Measurements from ENCODE around the gene PON2. TPM values are rescaled to one million over a fixed set of nuclear protein-coding genes. Genes with fewer than 3 reads are reported as not detected.

Gene PON2
- total RNA-seq, 1 experiment from 2014 or later = 44.0 TPM

DNA sequence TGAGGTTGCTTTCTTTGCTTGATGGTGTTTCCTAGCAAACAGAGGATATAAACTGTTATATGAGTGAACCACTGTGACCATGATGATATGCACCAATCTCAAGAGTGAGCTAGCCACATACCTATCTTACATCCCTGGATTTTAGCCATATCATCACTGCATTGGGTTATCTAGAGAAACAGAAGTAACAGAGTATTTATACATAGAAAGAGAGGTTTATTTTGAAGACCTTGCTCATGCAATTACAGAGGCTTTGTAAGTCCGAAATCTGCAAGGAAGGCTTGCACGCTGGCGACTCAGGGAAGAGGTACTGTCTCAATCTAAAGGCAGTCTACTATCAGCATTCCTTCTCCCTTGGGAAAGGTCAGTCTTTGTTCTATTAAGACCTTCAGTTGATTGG lies 11.8 kb upstream of the PON2 start:
- H3K9me2 ChIP-seq (ENCODE audit: insufficient read depth) = no peaks in the 10 kb centered on the region
- DNase-seq (ENCODE audit: low read depth, low spot score) = no peak
- RAD21 ChIA-PET (ENCODE audit: low non-redundant PET in 1 of 2, low total read pairs in 2 of 2, uncharacterized antibody in 2 of 2, unreplicated experiment in 2 of 2) = no interaction called here
- no peak overlapping the region for H3K27ac ChIP-seq (ENCODE audit: low read depth, low read length)
- no peaks in the 10 kb centered on the region for H4K20me1 ChIP-seq (ENCODE audit: insufficient read depth)
- intact Hi-C loops (cut with micrococcal nuclease) = no loop called here
- no peaks in the 10 kb centered on the region for H3K9me3 ChIP-seq (ENCODE audit: control insufficient read depth in 1 of 2, insufficient read depth in 1 of 2, low read depth in 1 of 2, low read length in 2 of 2)
- no peak overlapping the region for H3K4me3 ChIP-seq (replicated peaks in 1 of 2; ENCODE audit: low read depth in 1 of 2, low read length in 2 of 2)
- no peak overlapping the region for H2AFZ ChIP-seq (ENCODE audit: low read depth, low read length, poor library complexity, severe bottlenecking)
- H3K9ac ChIP-seq (ENCODE audit: low read length) = no peak overlapping the region
- no peaks in the 10 kb centered on the region for H3K79me2 ChIP-seq (ENCODE audit: insufficient read depth, low read length)
- no peak for ATAC-seq
- H3K27me3 ChIP-seq (ENCODE audit: insufficient read depth, low read length) = no peaks in the 10 kb centered on the region
- H3K36me3 ChIP-seq (ENCODE audit: control insufficient read depth in 1 of 2, insufficient read depth in 2 of 2, low read length in 2 of 2) = no peaks in the 10 kb centered on the region
- TF ChIP-seq EGR1 (IDR thresholded peaks at IDR 0.05; ENCODE audit: low read depth) (no peak), SIN3A (IDR thresholded peaks at IDR 0.05; ENCODE audit: low read depth) (no peak), EZH2 (IDR thresholded peaks at IDR 0.05) (no peak), YY1 (IDR thresholded peaks at IDR 0.05; ENCODE audit: extremely low read depth, insufficient replicate concordance, low read depth, low read length) (no peak), SRF (IDR thresholded peaks at IDR 0.05; ENCODE audit: low read depth) (no peak), SP1 (IDR thresholded peaks at IDR 0.05; ENCODE audit: low read depth) (no peak), JUND (IDR thresholded peaks at IDR 0.05) (no peak), RAD21 (IDR thresholded peaks at IDR 0.05; ENCODE audit: low read depth) (no peak)
- CTCF ChIA-PET = no interaction called here
- no peak overlapping the region for H3K4me2 ChIP-seq (ENCODE audit: low read length)
- POLR2A ChIA-PET = no interaction called here
- BruUV-seq (replicated peaks) = no TSS peak
- no peaks in the 10 kb centered on the region for H3K4me1 ChIP-seq (ENCODE audit: control insufficient read depth in 1 of 2, insufficient read depth in 2 of 2, low read length in 2 of 2)

DNA sequence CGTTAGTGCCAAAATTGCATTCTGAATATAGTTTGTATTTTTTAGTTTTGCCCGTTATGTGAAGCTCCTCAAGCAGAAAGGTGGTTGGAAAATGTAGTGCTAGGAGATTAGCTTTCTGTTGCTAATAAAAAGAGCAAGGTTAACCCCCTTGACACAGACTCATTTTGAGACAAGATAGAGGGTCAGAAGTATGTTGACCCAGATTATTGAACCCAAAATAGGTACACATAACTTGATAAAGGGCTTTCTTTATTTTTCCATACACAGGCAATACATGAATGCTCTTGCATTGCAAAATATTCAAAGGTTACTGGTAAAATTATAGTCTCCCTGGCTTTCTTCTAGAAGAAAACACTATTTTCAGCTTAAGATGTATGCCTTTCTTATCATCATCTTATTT lies 10.0 kb upstream of the PON2 start:
- intact Hi-C loops (cut with micrococcal nuclease) = no loop called here
- Histone ChIP-seq H2AFZ (ENCODE audit: low read depth, low read length, poor library complexity, severe bottlenecking) (no peak overlapping the region), H3K27me3 (ENCODE audit: insufficient read depth, low read length) (no peaks in the 10 kb centered on the region), H3K9ac (ENCODE audit: low read length) (no peak overlapping the region), H3K79me2 (ENCODE audit: insufficient read depth, low read length) (no peaks in the 10 kb centered on the region), H3K4me2 (ENCODE audit: low read length) (no peak overlapping the region), H3K27ac (ENCODE audit: low read depth, low read length) (no peak overlapping the region), H3K36me3 (ENCODE audit: control insufficient read depth in 1 of 2, insufficient read depth in 2 of 2, low read length in 2 of 2) (no peaks in the 10 kb centered on the region), H3K4me3 (replicated peaks in 1 of 2; ENCODE audit: low read depth in 1 of 2, low read length in 2 of 2) (no peak overlapping the region), H3K9me2 (ENCODE audit: insufficient read depth) (no peaks in the 10 kb centered on the region), H3K9me3 (ENCODE audit: control insufficient read depth in 1 of 2, insufficient read depth in 1 of 2, low read depth in 1 of 2, low read length in 2 of 2) (no peaks in the 10 kb centered on the region), H3K4me1 (ENCODE audit: control insufficient read depth in 1 of 2, insufficient read depth in 2 of 2, low read length in 2 of 2) (no peaks in the 10 kb centered on the region), H4K20me1 (ENCODE audit: insufficient read depth) (no peaks in the 10 kb centered on the region)
- DNase-seq (ENCODE audit: low read depth, low spot score) (no peak), ATAC-seq (no peak)
- ChIA-PET CTCF (no interaction called here), POLR2A (no interaction called here), RAD21 (ENCODE audit: low non-redundant PET in 1 of 2, low total read pairs in 2 of 2, uncharacterized antibody in 2 of 2, unreplicated experiment in 2 of 2) (interaction anchor here in 1 of 2 experiments (0.6 kb wide), 1 partner anchor 25 kb away, joined by 4 read pairs; no protein-coding TSS in a partner anchor)
- BruUV-seq (replicated peaks) = no TSS peak
- no peak for TF ChIP-seq SIN3A (IDR thresholded peaks at IDR 0.05; ENCODE audit: low read depth)
- TF ChIP-seq, protein P1, sequence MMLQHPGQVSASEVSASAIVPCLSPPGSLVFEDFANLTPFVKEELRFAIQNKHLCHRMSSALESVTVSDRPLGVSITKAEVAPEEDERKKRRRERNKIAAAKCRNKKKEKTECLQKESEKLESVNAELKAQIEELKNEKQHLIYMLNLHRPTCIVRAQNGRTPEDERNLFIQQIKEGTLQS (IDR thresholded peaks at IDR 0.05) = no peak
- TF ChIP-seq FOSL1 (IDR thresholded peaks at IDR 0.05; ENCODE audit: low read depth) = no peak
- TF ChIP-seq EGR1 (IDR thresholded peaks at IDR 0.05; ENCODE audit: low read depth) = no peak
- TF ChIP-seq JUND (IDR thresholded peaks at IDR 0.05) = no peak
- TF ChIP-seq SP1 (IDR thresholded peaks at IDR 0.05; ENCODE audit: low read depth) = no peak
- TF ChIP-seq, protein P2, sequence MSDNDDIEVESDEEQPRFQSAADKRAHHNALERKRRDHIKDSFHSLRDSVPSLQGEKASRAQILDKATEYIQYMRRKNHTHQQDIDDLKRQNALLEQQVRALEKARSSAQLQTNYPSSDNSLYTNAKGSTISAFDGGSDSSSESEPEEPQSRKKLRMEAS (IDR thresholded peaks at IDR 0.05) = no peak
- TF ChIP-seq EZH2 (IDR thresholded peaks at IDR 0.05) = no peak
- no peak for TF ChIP-seq CEBPB (IDR thresholded peaks at IDR 0.05; ENCODE audit: low read depth)
- TF ChIP-seq, protein P3, sequence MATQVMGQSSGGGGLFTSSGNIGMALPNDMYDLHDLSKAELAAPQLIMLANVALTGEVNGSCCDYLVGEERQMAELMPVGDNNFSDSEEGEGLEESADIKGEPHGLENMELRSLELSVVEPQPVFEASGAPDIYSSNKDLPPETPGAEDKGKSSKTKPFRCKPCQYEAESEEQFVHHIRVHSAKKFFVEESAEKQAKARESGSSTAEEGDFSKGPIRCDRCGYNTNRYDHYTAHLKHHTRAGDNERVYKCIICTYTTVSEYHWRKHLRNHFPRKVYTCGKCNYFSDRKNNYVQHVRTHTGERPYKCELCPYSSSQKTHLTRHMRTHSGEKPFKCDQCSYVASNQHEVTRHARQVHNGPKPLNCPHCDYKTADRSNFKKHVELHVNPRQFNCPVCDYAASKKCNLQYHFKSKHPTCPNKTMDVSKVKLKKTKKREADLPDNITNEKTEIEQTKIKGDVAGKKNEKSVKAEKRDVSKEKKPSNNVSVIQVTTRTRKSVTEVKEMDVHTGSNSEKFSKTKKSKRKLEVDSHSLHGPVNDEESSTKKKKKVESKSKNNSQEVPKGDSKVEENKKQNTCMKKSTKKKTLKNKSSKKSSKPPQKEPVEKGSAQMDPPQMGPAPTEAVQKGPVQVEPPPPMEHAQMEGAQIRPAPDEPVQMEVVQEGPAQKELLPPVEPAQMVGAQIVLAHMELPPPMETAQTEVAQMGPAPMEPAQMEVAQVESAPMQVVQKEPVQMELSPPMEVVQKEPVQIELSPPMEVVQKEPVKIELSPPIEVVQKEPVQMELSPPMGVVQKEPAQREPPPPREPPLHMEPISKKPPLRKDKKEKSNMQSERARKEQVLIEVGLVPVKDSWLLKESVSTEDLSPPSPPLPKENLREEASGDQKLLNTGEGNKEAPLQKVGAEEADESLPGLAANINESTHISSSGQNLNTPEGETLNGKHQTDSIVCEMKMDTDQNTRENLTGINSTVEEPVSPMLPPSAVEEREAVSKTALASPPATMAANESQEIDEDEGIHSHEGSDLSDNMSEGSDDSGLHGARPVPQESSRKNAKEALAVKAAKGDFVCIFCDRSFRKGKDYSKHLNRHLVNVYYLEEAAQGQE (IDR thresholded peaks at IDR 0.05; ENCODE audit: low read depth) = no peak
- no peak for TF ChIP-seq EZH2phosphoT487 (IDR thresholded peaks at IDR 0.05; ENCODE audit: borderline replicate concordance)
- TF ChIP-seq CBX3 (IDR thresholded peaks at IDR 0.05; ENCODE audit: low read depth) = no peak
- no peak for TF ChIP-seq ZFX (IDR thresholded peaks at IDR 0.05)
- TF ChIP-seq ZBTB33 (IDR thresholded peaks at IDR 0.05; ENCODE audit: extremely low read depth, insufficient replicate concordance, low read length) = no peak

All from HCT116 (cell line).